Colonic mucosa (tissue), 4 donors: Measurements from ENCODE around the gene PABPC3. TPM values are rescaled to one million over a fixed set of nuclear protein-coding genes. Genes with fewer than 3 reads are reported as not detected.

Experiments
- DNase-seq: peaks from one replicate; pipeline ENCODE4 v3.0.0-alpha.2; 2020
- H3K27ac ChIP-seq: fragments of 200-600 bp; one replicate; pipeline ENCODE4 v1.8.0; 2021
- H3K27me3 ChIP-seq: fragments of 200-600 bp; one replicate; pipeline ENCODE4 v1.8.0; 2021
- H3K36me3 ChIP-seq: fragments of 200-600 bp; one replicate; pipeline ENCODE4 v1.8.0; 2021
- H3K4me1 ChIP-seq: fragments of 200-600 bp; one replicate; pipeline ENCODE4 v1.8.0; 2021; ENCODE audit warnings: mild to moderate bottlenecking
- H3K4me3 ChIP-seq: fragments of 200-600 bp; one replicate; pipeline ENCODE4 v1.8.0; 2021
- H3K9ac ChIP-seq, 2 donors: one replicate each; pipeline ENCODE4 v1.7.0; 2013; ENCODE audit warnings: control low read depth in 2 of 2, low read depth in 2 of 2, low read length in 2 of 2
- H3K9me3 ChIP-seq: fragments of 200-600 bp; one replicate; pipeline ENCODE4 v1.8.0; 2021
- CTCF ChIP-seq: fragments of 200-600 bp; IDR thresholded peaks from one replicate; pipeline ENCODE4 v1.8.0; 2022; ENCODE audit warnings: antibody characterized with exemption, mild to moderate bottlenecking
- intact Hi-C: fragments of 100-400 bp; cut with DNase I; formaldehyde crosslinking; loops from one replicate; pipeline ENCODE4 v1.14.1; 2022
- total RNA-seq, 2 donors: library from RNA; stranded (reverse); fragmentation: NEBNext Ultra II Directional in 1 of 2; extraction: Animal tissue kit (Norgen Biotek cat#: 25700) in 1 of 2; gene quantifications; one replicate each; pipeline ENCODE4 v1.2.1, GENCODE V29; 2021
- donor health status: healthy.
- donor health status: DM: no; HTN: no; CAD: no.
- donor health status: DM: no; HTN: no; CAD: no.

The PABPC3 gene
- total RNA-seq, 2 donors from 2014 or later: 0.35 to 0.64 TPM

GRCh38 chr13:25068810-25069209 lies 27.1 kb upstream of the PABPC3 start:
- no peak for TF ChIP-seq CTCF
- H3K4me1 ChIP-seq: no peaks in the 10 kb centered on the region
- intact Hi-C loops: no loop called here

GRCh38 chr13:25069236-25069635 lies 26.7 kb upstream of the PABPC3 start:
- H3K9me3 ChIP-seq: no peaks in the 10 kb centered on the region
- no peak overlapping the region for H3K9ac ChIP-seq
- H3K4me1 ChIP-seq: no peaks in the 10 kb centered on the region
- intact Hi-C loops: no loop called here
- no peak overlapping the region for H3K27ac ChIP-seq
- DNase-seq: no peak
- no peaks in the 10 kb centered on the region for H3K36me3 ChIP-seq
- no peaks in the 10 kb centered on the region for H3K27me3 ChIP-seq
- TF ChIP-seq CTCF: no peak
- H3K4me3 ChIP-seq: no peak overlapping the region

More at GRCh38 chr13:25068810-25069209, 27.1 kb upstream of the PABPC3 start:
- Histone ChIP-seq H3K9me3 (no peaks in the 10 kb centered on the region), H3K9ac (no peak overlapping the region), H3K27me3 (no peaks in the 10 kb centered on the region), H3K36me3 (no peaks in the 10 kb centered on the region), H3K4me3 (no peak overlapping the region), H3K27ac (no peak overlapping the region)
- no peak for DNase-seq

- no peak for TF ChIP-seq CTCF
- Histone ChIP-seq H3K27me3 (no peaks in the 10 kb centered on the region), H3K9ac (no peak overlapping the region), H3K4me1 (no peaks in the 10 kb centered on the region), H3K9me3 (no peaks in the 10 kb centered on the region), H3K27ac (no peak overlapping the region), H3K36me3 (no peaks in the 10 kb centered on the region), H3K4me3 (no peak overlapping the region)
- intact Hi-C loops: no loop called here
- no peak for DNase-seq
These were observed 26.0 kb upstream of the PABPC3 start for GRCh38 chr13:25069911-25070310.

DNA sequence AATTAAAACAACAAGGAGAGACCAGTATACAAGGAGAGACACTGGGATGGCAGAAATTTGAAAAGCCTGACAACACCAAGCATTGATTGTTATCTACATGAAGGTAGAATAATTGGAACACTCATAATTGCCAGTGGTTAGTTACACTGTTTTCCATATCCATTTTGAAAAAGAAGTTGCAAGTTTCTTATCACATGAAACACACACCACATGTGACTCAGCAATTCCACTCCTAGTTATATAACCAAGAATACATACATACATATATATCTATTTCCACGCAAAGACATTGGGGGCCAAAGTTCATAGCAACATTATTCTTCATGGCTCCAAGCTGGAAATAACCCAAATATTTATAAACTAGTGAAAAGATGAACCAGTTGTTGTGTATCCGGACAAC lies 15.2 kb upstream of the PABPC3 start:
- no peaks in the 10 kb centered on the region for H3K9me3 ChIP-seq
- intact Hi-C loops: loop anchor here (10.0 kb wide), 1 partner anchor 294 kb away; the partner anchor contains the start of gene ATP8A2

GRCh38 chr13:25084096-25084495 lies 11.8 kb upstream of the PABPC3 start:
- Histone ChIP-seq H3K27me3 (no peaks in the 10 kb centered on the region), H3K9me3 (no peaks in the 10 kb centered on the region), H3K4me1 (no peaks in the 10 kb centered on the region), H3K27ac (no peak overlapping the region), H3K9ac (no peak overlapping the region), H3K4me3 (no peak overlapping the region), H3K36me3 (no peaks in the 10 kb centered on the region)
- intact Hi-C loops: loop anchor here (10.0 kb wide), 1 partner anchor 291 kb away; the partner anchor contains the start of gene ATP8A2
- no peak for TF ChIP-seq CTCF
- no peak for DNase-seq

More for the DNA sequence above, 15.2 kb upstream of the PABPC3 start:
- H3K27me3 ChIP-seq: no peaks in the 10 kb centered on the region
- DNase-seq: no peak
- H3K36me3 ChIP-seq: no peaks in the 10 kb centered on the region
- no peak overlapping the region for H3K9ac ChIP-seq
- no peaks in the 10 kb centered on the region for H3K4me1 ChIP-seq
- H3K4me3 ChIP-seq: no peak overlapping the region
- no peak overlapping the region for H3K27ac ChIP-seq
- TF ChIP-seq CTCF: no peak
